HEK293T (cell line): ENCODE measurements around the gene HS6ST1.
A peak's percentile ranks its signal among the peaks of the same experiment; 100 is the strongest.

Source experiments
- CTCF ChIA-PET: fragments of 350-600 bp; formaldehyde crosslinking; extraction: SDS; loops from one replicate; lab custom pipeline; 2021; ENCODE audit warnings: antibody characterized with exemption, inconsistent platforms; lab: Yijun Ruan, JAX
- POLR2A ChIA-PET: fragments of 350-600 bp; formaldehyde crosslinking; extraction: SDS; loops from one replicate; lab custom pipeline; 2020; ENCODE audit warnings: antibody characterized with exemption, inconsistent platforms; lab: Yijun Ruan, JAX
- DNase-seq: peaks from one replicate; pipeline ENCODE4 v3.0.0; 2012; ENCODE audit warnings: mixed read lengths; ENCODE audit errors: extremely low spot score
- ARNT ChIP-seq: fragments of 450-650 bp; IDR thresholded peaks from 2 replicates; pipeline ENCODE4 v1.6.1; 2017; ENCODE audit warnings: mild to moderate bottlenecking
- BHLHE40 ChIP-seq: fragments of 450-650 bp; IDR thresholded peaks from 2 replicates; pipeline ENCODE4 v1.6.1; 2016; ENCODE audit warnings: mild to moderate bottlenecking, moderate library complexity, borderline replicate concordance
- CTBP1 ChIP-seq: fragments of 450-650 bp; IDR thresholded peaks from 2 replicates; pipeline ENCODE4 v1.6.1; 2016; ENCODE audit warnings: borderline replicate concordance
- ELF4 ChIP-seq: fragments of 450-650 bp; IDR thresholded peaks from 2 replicates; pipeline ENCODE4 v1.6.1; 2017; ENCODE audit warnings: antibody characterized with exemption
- FOXA1 ChIP-seq: fragments of 450-650 bp; IDR thresholded peaks from 2 replicates; pipeline ENCODE4 v1.6.1; 2016; ENCODE audit warnings: mild to moderate bottlenecking
- FOXK2 ChIP-seq: fragments of 450-650 bp; IDR thresholded peaks from 2 replicates; pipeline ENCODE4 v1.6.1; 2016; ENCODE audit warnings: mild to moderate bottlenecking
- FOXM1 ChIP-seq: fragments of 450-650 bp; IDR thresholded peaks from 2 replicates; pipeline ENCODE4 v1.6.1; 2017; ENCODE audit warnings: mild to moderate bottlenecking, borderline replicate concordance
- HDGF ChIP-seq: fragments of 450-650 bp; IDR thresholded peaks from 2 replicates; pipeline ENCODE4 v1.6.1; 2017; ENCODE audit warnings: antibody characterized with exemption, borderline replicate concordance
- L3MBTL2 ChIP-seq: fragments of 450-650 bp; conservative IDR thresholded peaks from 2 replicates; pipeline ENCODE4 v1.6.1; 2016; ENCODE audit warnings: mild to moderate bottlenecking
- LEF1 ChIP-seq: fragments of 450-650 bp; IDR thresholded peaks from 2 replicates; pipeline ENCODE4 v1.6.1; 2017; ENCODE audit warnings: mild to moderate bottlenecking, borderline replicate concordance
- NFRKB ChIP-seq: fragments of 450-650 bp; IDR thresholded peaks from 2 replicates; pipeline ENCODE4 v1.6.1; 2016; ENCODE audit warnings: mild to moderate bottlenecking, moderate library complexity
- PKNOX1 ChIP-seq: fragments of 450-650 bp; IDR thresholded peaks from 2 replicates; pipeline ENCODE4 v1.6.1; 2016
- SP1 ChIP-seq: fragments of 450-650 bp; IDR thresholded peaks from 2 replicates; pipeline ENCODE4 v1.6.1; 2017
- SUZ12 ChIP-seq: fragments of 450-650 bp; IDR thresholded peaks from 2 replicates; pipeline ENCODE4 v1.6.1; 2016; ENCODE audit warnings: mild to moderate bottlenecking
- TARDBP ChIP-seq: fragments of 450-650 bp; IDR thresholded peaks from 2 replicates; pipeline ENCODE4 v1.6.1; 2016
- ZNF384 ChIP-seq: fragments of 450-650 bp; IDR thresholded peaks from 2 replicates; pipeline ENCODE4 v1.6.1; 2016

The HS6ST1 gene

GRCh38 chr2:128330583-128330982, 11.9 kb upstream of the HS6ST1 start:
- DNase-seq = no peak
- ChIA-PET POLR2A (no interaction called here), CTCF (no interaction called here)

GRCh38 chr2:128329607-128330006, 10.9 kb upstream of the HS6ST1 start:
- ChIA-PET CTCF (no interaction called here), POLR2A (no interaction called here)
- no peak for DNase-seq
- TF ChIP-seq L3MBTL2 (0 out of 2 replicates have a peak, but pooled peaks have one; percentile 11), HDGF (no peak)

More at GRCh38 chr2:128330583-128330982, 11.9 kb upstream of the HS6ST1 start:
- no peak for TF ChIP-seq L3MBTL2
- TF ChIP-seq HDGF = no peak
- no peak for TF ChIP-seq SUZ12
- no peak for TF ChIP-seq SP1
- no peak for TF ChIP-seq TARDBP
- no peak for TF ChIP-seq FOXA1
- no peak for TF ChIP-seq LEF1
- no peak for TF ChIP-seq CTBP1
- TF ChIP-seq NFRKB = no peak
- no peak for TF ChIP-seq ZNF384
- no peak for TF ChIP-seq PKNOX1
- TF ChIP-seq FOXM1 = no peak
- no peak for TF ChIP-seq FOXK2
- no peak for TF ChIP-seq BHLHE40
- TF ChIP-seq ARNT = no peak
- no peak for TF ChIP-seq ELF4

GRCh38 chr2:128327180-128327964, 8.7 kb upstream of the HS6ST1 start:
- no peak for DNase-seq
- TF ChIP-seq CTBP1 (no peak), L3MBTL2 (no peak), HDGF (no peak), ZNF384 (no peak), LEF1 (no peak), TARDBP (no peak), FOXK2 (no peak), FOXM1 (no peak), ELF4 (no peak), FOXA1 (no peak), BHLHE40 (no peak), NFRKB (no peak), PKNOX1 (no peak)
- POLR2A ChIA-PET = no interaction called here
- CTCF ChIA-PET = interaction anchor here (0.7 kb wide), 1 partner anchor 135 kb away, joined by 13 read pairs; no protein-coding TSS in a partner anchor

- ChIA-PET CTCF (no interaction called here), POLR2A (no interaction called here)
- no peak for DNase-seq
- TF ChIP-seq FOXA1 = no peak
- TF ChIP-seq CTBP1 = no peak
- TF ChIP-seq ARNT = no peak
- TF ChIP-seq PKNOX1 = no peak
- no peak for TF ChIP-seq HDGF
- no peak for TF ChIP-seq SP1
- TF ChIP-seq ZNF384 = no peak
- TF ChIP-seq TARDBP = no peak
- no peak for TF ChIP-seq BHLHE40
- TF ChIP-seq FOXK2 = no peak
- no peak for TF ChIP-seq SUZ12
- TF ChIP-seq FOXM1 = no peak
Measured at GRCh38 chr2:128326346-128326745, 7.7 kb upstream of the HS6ST1 start.

GRCh38 chr2:128325611-128326181, 7.0 kb upstream of the HS6ST1 start:
- POLR2A ChIA-PET = no interaction called here
- TF ChIP-seq PKNOX1 (no peak), FOXA1 (no peak), L3MBTL2 (no peak), LEF1 (no peak), NFRKB (no peak)
- no peak for DNase-seq
- CTCF ChIA-PET = no interaction called here
